Parathyroid adenoma (tissue), 2 donors: Measurements from ENCODE around the gene GABPA.

ENCODE experiments used
- H2AFZ ChIP-seq: fragments of 300-600 bp; sonication (generic); one replicate; pipeline ENCODE4 v1.7.0; 2017; ENCODE audit warnings: antibody characterized with exemption, mild to moderate bottlenecking
- H3K27ac ChIP-seq: fragments of 300-600 bp; sonication (generic); one replicate; pipeline ENCODE4 v1.7.0; 2017
- H3K27me3 ChIP-seq: fragments of 300-600 bp; sonication (generic); one replicate; pipeline ENCODE4 v1.7.0; 2017; ENCODE audit warnings: low read length; ENCODE audit not compliant: control insufficient read depth, insufficient read depth
- H3K36me3 ChIP-seq: fragments of 300-600 bp; sonication (generic); one replicate; pipeline ENCODE4 v1.7.0; 2017; ENCODE audit warnings: low read length; ENCODE audit not compliant: control insufficient read depth, insufficient read depth
- H3K4me1 ChIP-seq: fragments of 300-600 bp; sonication (generic); one replicate; pipeline ENCODE4 v1.7.0; 2017; ENCODE audit warnings: control low read depth
- H3K4me2 ChIP-seq: fragments of 300-600 bp; sonication (generic); one replicate; pipeline ENCODE4 v1.7.0; 2017; ENCODE audit warnings: low read length
- H3K4me3 ChIP-seq: fragments of 300-600 bp; sonication (generic); one replicate; pipeline ENCODE4 v1.7.0; 2017; ENCODE audit warnings: low read depth, low read length
- H3K79me2 ChIP-seq: fragments of 300-600 bp; sonication (generic); one replicate; pipeline ENCODE4 v1.7.0; 2017; ENCODE audit warnings: control low read depth
- H3K9ac ChIP-seq: fragments of 300-600 bp; sonication (generic); one replicate; pipeline ENCODE4 v1.7.0; 2017; ENCODE audit warnings: mild to moderate bottlenecking
- H3K9me3 ChIP-seq: fragments of 300-600 bp; sonication (generic); one replicate; pipeline ENCODE4 v1.7.0; 2017; ENCODE audit warnings: low read length; ENCODE audit not compliant: control insufficient read depth
- TF ChIP-seq, protein P1 (sequence below): fragments of 300-600 bp; sonication (generic); IDR thresholded peaks from one replicate; pipeline ENCODE4 v1.7.0; 2017; ENCODE audit warnings: antibody characterized with exemption, mild to moderate bottlenecking
- donor health status: primary hyperparathyroidism.

The GABPA gene

DNA sequence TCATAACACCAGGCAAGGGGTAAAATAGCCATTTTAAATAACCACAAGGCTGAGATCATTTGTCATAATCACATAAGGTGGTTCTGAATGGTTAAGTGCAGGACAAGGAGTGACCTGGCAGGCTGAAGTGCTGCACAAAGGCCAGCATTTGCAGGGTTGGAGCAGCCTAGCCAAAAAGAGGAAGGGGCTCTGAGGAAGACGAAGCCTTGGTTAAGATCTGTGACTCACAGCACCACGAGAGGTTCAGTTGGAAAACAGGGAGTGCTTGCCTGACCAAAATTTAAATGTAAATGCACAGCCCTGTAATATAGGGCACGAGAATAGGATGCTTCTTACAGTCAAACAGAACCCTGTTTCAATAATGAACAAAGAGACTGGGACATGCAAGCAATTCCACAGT lies 12.1 kb upstream of the GABPA start:
- Histone ChIP-seq H3K27me3 (no peaks in the 10 kb centered on the region), H3K79me2 (no peaks in the 10 kb centered on the region), H3K9me3 (no peaks in the 10 kb centered on the region), H3K4me3 (no peak overlapping the region), H3K27ac (no peak overlapping the region), H3K9ac (no peak overlapping the region), H3K4me1 (no peaks in the 10 kb centered on the region), H2AFZ (no peak overlapping the region), H3K4me2 (no peak overlapping the region), H3K36me3 (no peaks in the 10 kb centered on the region)
- TF ChIP-seq, protein P1, sequence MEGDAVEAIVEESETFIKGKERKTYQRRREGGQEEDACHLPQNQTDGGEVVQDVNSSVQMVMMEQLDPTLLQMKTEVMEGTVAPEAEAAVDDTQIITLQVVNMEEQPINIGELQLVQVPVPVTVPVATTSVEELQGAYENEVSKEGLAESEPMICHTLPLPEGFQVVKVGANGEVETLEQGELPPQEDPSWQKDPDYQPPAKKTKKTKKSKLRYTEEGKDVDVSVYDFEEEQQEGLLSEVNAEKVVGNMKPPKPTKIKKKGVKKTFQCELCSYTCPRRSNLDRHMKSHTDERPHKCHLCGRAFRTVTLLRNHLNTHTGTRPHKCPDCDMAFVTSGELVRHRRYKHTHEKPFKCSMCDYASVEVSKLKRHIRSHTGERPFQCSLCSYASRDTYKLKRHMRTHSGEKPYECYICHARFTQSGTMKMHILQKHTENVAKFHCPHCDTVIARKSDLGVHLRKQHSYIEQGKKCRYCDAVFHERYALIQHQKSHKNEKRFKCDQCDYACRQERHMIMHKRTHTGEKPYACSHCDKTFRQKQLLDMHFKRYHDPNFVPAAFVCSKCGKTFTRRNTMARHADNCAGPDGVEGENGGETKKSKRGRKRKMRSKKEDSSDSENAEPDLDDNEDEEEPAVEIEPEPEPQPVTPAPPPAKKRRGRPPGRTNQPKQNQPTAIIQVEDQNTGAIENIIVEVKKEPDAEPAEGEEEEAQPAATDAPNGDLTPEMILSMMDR, result no peak

DNA sequence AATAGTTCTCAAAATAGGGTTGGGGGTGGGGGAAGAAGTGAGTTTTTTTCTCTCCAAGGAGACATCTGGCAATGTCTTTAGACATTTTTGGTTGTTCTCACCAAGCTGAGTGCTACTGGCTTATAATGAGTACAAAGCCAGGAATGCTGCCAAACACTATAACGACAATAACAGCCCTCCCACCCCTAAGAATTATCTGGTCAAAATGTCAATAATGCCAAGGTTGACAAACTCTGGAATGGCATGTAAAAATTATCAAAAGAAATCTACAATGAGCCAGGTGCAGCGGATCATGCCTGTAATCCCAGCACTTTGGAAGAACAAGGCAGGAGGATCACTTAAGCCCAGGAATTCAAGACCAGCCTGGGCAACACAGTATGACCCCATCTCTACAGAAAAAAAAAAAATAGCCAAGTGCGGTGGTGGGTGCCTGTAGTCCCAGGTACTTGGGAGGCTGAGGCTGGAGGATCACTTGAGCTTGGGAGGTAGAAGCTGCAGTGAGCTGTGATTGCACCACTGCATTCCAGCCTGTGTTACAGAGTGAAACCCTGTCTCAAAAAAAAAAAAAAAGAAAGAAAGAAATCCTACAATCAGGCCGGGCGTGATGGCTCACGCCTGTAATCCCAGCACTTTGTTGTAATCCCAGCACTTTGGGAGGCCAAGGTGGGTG lies 2.5 kb upstream of the GABPA start:
- no peaks in the 10 kb centered on the region for H3K9me3 ChIP-seq
- no peak overlapping the region for H3K27ac ChIP-seq
- H3K4me2 ChIP-seq, result no peak overlapping the region
- H3K4me3 ChIP-seq, result no peak overlapping the region
- TF ChIP-seq, protein P1, result no peak
- H3K36me3 ChIP-seq, result no peaks in the 10 kb centered on the region
- H2AFZ ChIP-seq, result no peak overlapping the region
- H3K4me1 ChIP-seq, result no peaks in the 10 kb centered on the region
- no peak overlapping the region for H3K9ac ChIP-seq
- peaks cover 21% of the 10 kb centered on the region for H3K79me2 ChIP-seq
- no peaks in the 10 kb centered on the region for H3K27me3 ChIP-seq

DNA sequence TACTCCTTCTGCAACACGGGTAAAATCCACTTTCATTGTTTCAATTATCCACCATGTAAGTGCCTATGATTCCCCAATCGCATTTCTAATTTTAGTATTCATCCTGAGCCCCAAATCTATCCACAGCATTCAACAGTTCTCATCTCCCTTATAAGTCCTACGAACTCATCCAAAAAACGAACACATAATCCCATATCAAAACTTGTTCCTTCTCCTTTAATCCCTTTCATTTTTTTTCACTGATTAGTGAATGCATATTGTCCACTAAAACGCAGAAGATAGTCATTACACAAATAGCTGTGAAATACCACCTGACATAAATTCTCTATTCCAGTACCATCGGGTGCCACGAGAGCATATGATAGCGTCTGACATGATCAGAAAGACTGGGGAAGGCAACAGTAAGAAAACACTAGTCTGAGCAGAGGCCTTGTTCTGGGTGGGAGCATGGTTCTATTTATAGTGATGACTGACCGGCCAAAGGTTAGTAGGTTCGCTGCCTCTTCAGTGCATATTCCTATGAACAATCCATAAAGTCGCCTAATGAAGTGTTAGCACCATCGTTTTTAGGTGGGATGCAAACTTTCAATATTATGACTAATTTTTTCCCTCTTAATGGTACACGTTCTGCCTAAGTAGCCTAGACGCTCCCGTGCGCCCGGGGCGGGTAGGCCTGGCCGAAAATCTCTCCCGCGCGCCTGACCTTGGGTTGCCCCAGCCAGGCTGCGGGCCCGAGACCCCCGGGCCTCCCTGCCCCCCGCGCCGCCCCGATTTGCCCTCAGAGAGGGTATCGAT lies 716 bp upstream of the GABPA start:
- no peaks in the 10 kb centered on the region for H3K9me3 ChIP-seq
- no peaks in the 10 kb centered on the region for H3K27me3 ChIP-seq
- H3K27ac ChIP-seq, result peak overlapping the region; percentile 100
- TF ChIP-seq, protein P1, result no peak
- peak overlapping the region; percentile 76 for H3K4me3 ChIP-seq
- peak overlapping the region; percentile 50 for H3K4me2 ChIP-seq
- H3K79me2 ChIP-seq, result peaks cover 18% of the 10 kb centered on the region
- no peaks in the 10 kb centered on the region for H3K4me1 ChIP-seq
- no peaks in the 10 kb centered on the region for H3K36me3 ChIP-seq
- no peak overlapping the region for H3K9ac ChIP-seq
- peak overlapping the region; percentile 97 for H2AFZ ChIP-seq

DNA sequence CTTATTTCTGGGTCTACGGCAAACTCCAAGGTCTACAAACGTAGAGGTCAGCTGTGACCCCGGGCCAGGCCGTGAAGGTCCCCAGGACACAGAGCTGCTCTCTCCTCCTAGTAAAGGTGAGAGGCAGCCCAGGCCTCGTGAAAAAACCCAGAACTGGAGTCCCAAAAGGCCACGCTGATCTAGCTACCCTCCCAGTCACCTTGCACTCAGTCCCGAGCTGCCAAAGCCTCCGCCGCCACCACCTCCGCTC lies 193 bp upstream of the GABPA start:
- TF ChIP-seq, protein P1, result no peak
- Histone ChIP-seq H3K4me3 (peak overlapping the region; percentile 76), H3K4me2 (peak overlapping the region; percentile 50), H3K27me3 (no peaks in the 10 kb centered on the region), H3K9ac (no peak overlapping the region), H3K27ac (peak overlapping the region; percentile 100), H3K79me2 (peaks cover 19% of the 10 kb centered on the region), H3K9me3 (no peaks in the 10 kb centered on the region), H3K36me3 (no peaks in the 10 kb centered on the region), H2AFZ (peak overlapping the region; percentile 97), H3K4me1 (no peaks in the 10 kb centered on the region)
